Chondrocyte (in vitro differentiated cells): ENCODE measurements around the gene PPP1R12A. TPM values are rescaled to one million over a fixed set of nuclear protein-coding genes. Genes with fewer than 3 reads are reported as not detected.
"Not testable (repeated sequence)": the region's sequence is repeated elsewhere in the genome, so short reads cannot be mapped to it uniquely, and the experiment has no call there.

ENCODE experiments used
- DNase-seq: peaks from one replicate; pipeline ENCODE4 v3.0.0; 2021; ENCODE audit warnings: mixed read lengths, low spot score
- H3K27ac Mint-ChIP-seq: one replicate; pipeline ENCODE4 v1.8.0; 2021; ENCODE audit warnings: mild to moderate bottlenecking, moderate library complexity, mixed read lengths; ENCODE audit not compliant: unreplicated experiment
- H3K27me3 Mint-ChIP-seq: 2 replicates; pipeline ENCODE4 v1.8.0; 2021; ENCODE audit warnings: low read depth, mixed read lengths
- H3K36me3 Mint-ChIP-seq: 2 replicates; pipeline ENCODE4 v1.8.0; 2021; ENCODE audit warnings: low read depth, mixed read lengths
- H3K4me1 Mint-ChIP-seq: 2 replicates; pipeline ENCODE4 v1.8.0; 2021; ENCODE audit warnings: low read depth, mild to moderate bottlenecking, mixed read lengths
- H3K4me3 Mint-ChIP-seq: one replicate; pipeline ENCODE4 v1.8.0; 2021; ENCODE audit warnings: mild to moderate bottlenecking, moderate library complexity, mixed read lengths; ENCODE audit not compliant: unreplicated experiment
- H3K9me3 Mint-ChIP-seq: 2 replicates; pipeline ENCODE4 v1.8.0; 2021; ENCODE audit warnings: low read depth, mixed read lengths
- CTCF ChIP-seq: fragments of 200-600 bp; sonication (generic); IDR thresholded peaks from 2 replicates; pipeline ENCODE4 v1.5.0; 2021; ENCODE audit warnings: antibody characterized with exemption, mild to moderate bottlenecking, moderate library complexity
- total RNA-seq: library from RNA; stranded (reverse); gene quantifications from 3 replicates; pipeline ENCODE4 v1.2.1, GENCODE V29; 2021

The PPP1R12A gene
- total RNA-seq, 1 donor from 2014 or later: 139 TPM

GRCh38 chr12:79826267-79827128 is 108.4 kb downstream of the PPP1R12A start:
- H3K4me3 Mint-ChIP-seq: no peak overlapping the region

GRCh38 chr12:79822475-79822874 is 112.4 kb downstream of the PPP1R12A start:
- DNase-seq: no peak
- no peaks in the 10 kb centered on the region for H3K9me3 Mint-ChIP-seq
- peaks cover 16% of the 10 kb centered on the region for H3K36me3 Mint-ChIP-seq
- no peaks in the 10 kb centered on the region for H3K27me3 Mint-ChIP-seq
- TF ChIP-seq CTCF: no peak
- peaks cover 36% of the 10 kb centered on the region for H3K4me1 Mint-ChIP-seq
- H3K27ac Mint-ChIP-seq: no peak overlapping the region
- no peak overlapping the region for H3K4me3 Mint-ChIP-seq

More at GRCh38 chr12:79826267-79827128, 108.4 kb downstream of the PPP1R12A start:
- H3K4me1 Mint-ChIP-seq: peaks cover 39% of the 10 kb centered on the region
- no peaks in the 10 kb centered on the region for H3K9me3 Mint-ChIP-seq
- H3K27me3 Mint-ChIP-seq: no peaks in the 10 kb centered on the region
- no peak for DNase-seq
- H3K36me3 Mint-ChIP-seq: peaks cover 15% of the 10 kb centered on the region
- TF ChIP-seq CTCF: no peak
- no peak overlapping the region for H3K27ac Mint-ChIP-seq

- Mint-ChIP-seq H3K4me1 (peaks cover 30% of the 10 kb centered on the region), H3K27ac (peak overlapping the region; percentile 71), H3K9me3 (no peaks in the 10 kb centered on the region), H3K27me3 (no peaks in the 10 kb centered on the region), H3K4me3 (no peak overlapping the region), H3K36me3 (peaks cover 25% of the 10 kb centered on the region)
- no peak for DNase-seq
- no peak for TF ChIP-seq CTCF
Observed at GRCh38 chr12:79818856-79819255, 116.0 kb downstream of the PPP1R12A start.

GRCh38 chr12:79784366-79785065 is 150.4 kb downstream of the PPP1R12A start:
- H3K27me3 Mint-ChIP-seq, DNase-seq, H3K4me3 Mint-ChIP-seq, H3K9me3 Mint-ChIP-seq: not testable (repeated sequence)
- peaks cover 27% of the 10 kb centered on the region for H3K36me3 Mint-ChIP-seq
- peak overlapping the region; percentile 41 for H3K27ac Mint-ChIP-seq
- H3K4me1 Mint-ChIP-seq: peaks cover 34% of the 10 kb centered on the region

- peak overlapping the region; percentile 13 for H3K4me3 Mint-ChIP-seq
- H3K9me3 Mint-ChIP-seq: no peaks in the 10 kb centered on the region
- H3K4me1 Mint-ChIP-seq: peaks cover 45% of the 10 kb centered on the region
- TF ChIP-seq CTCF: no peak
- peak overlapping the region; percentile 98 for H3K27ac Mint-ChIP-seq
- no peak for DNase-seq
- no peaks in the 10 kb centered on the region for H3K27me3 Mint-ChIP-seq
- H3K36me3 Mint-ChIP-seq: peaks cover 17% of the 10 kb centered on the region
Observed at GRCh38 chr12:79782172-79782900, 152.6 kb downstream of the PPP1R12A start.
